ENCODE measurements around the gene TRAPPC11.
A peak's percentile ranks its signal among the peaks of the same experiment; 100 is the strongest.
"Not testable (repeated sequence)": the region's sequence is repeated elsewhere in the genome, so short reads cannot be mapped to it uniquely, and the experiment has no call there.

The TRAPPC11 gene

GRCh38 chr4:183659029-183659871 is at the start of gene TRAPPC11, which contains the start of gene RWDD4:
Gene TRAPPC11, plus strand, starts transcription at chr4:183659293. Its CDS starts 4,575 bp downstream, at chr4:183663868.
Gene RWDD4, minus strand, starts transcription at chr4:183659185. Its CDS starts 233 bp downstream, at chr4:183658952.
- DNase-seq = peak; percentile 96

DNA sequence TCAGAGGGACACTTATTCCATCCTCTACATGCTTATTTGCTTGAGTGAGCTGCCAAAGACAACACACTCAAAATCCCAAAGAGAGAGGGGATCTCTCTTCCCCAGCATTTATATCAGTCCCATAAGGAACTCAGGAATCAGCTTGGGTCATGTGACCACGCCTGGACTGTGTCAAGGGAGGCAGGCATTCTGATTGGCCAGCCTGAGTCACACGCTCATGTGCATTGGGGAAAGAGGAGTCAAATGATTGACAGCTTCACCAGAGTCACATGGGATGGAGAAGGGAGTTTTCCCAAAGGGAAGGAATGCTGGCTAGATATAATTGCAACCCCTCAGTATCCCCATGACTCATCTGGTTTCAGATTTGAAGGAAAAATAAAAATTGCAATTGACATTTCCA is 49.1 kb upstream of the TRAPPC11 start:
- DNase-seq = no peak

GRCh38 chr4:183610613-183611012 is 48.5 kb upstream of the TRAPPC11 start:
- DNase-seq = no peak

DNA sequence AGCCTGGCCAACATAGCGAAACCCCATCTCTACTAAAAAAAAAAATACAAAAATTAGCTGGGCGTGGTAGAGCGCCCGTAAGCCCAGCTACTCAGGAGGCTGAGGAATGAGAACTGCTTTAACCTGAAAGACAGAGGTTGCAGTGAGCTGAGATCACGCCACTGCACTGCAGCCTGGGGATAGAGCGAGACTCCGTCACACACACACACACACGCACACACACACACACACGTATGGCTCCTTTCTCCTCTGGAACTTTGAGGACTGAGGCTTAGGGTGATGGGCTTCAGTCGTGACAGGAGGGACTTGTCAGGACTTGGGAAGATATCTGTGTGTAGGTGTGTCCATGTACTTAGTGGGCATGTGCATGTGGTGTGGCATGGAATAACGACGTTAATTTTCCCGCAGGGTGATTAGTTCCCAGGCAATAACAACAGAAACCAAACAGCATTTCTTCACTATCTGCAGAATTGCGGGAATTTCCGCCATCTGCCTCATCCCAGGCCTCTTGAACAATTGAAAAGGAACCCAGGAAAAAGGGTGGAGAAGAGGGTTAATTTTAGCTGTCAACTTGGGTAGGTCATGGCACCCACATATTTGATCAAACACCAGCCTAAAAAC is 47.8 kb upstream of the TRAPPC11 start:
- no peak for DNase-seq

GRCh38 chr4:183612329-183613250 is 46.5 kb upstream of the TRAPPC11 start:
- no peak for DNase-seq

- DNase-seq = no peak
These were observed 42.0 kb upstream of the TRAPPC11 start for GRCh38 chr4:183617075-183617474.

DNA sequence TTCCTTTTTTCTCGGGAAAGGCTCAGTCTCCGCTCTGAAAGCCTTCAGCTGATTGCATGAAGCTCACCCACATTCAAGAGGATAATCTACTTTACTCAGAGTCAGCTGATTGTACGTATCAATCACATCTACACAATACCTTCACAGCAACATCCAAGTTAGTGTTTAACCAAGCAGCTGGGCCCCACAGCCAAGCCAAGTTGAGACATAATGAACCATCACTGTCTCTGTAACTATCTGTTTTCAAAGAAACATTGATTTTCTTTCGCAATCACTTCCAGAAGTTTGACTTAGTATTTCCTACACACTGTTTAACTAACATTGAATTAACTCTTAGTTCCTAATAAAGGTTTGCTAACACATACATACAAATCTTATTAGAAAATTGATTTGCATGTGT is 40.4 kb upstream of the TRAPPC11 start:
- no peak for DNase-seq

DNA sequence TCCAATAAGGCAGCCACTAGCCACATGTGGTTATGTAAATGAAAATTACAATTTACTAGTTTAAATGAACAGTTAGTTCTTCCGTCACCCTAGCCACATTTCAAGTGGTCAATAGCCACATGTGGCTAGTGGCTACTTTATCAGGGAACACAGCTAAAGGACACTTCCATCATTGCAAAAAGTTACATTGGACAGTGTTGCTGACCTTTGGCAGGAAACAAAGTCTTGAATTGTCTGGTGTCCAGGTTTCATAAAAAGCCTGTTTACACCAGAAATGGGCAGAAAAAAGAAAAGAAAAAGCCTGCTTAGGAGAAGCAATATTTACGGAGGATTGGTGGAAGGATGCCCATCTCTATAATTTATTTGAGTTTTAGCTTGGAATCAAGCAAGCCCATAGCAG is 38.7 kb upstream of the TRAPPC11 start:
- DNase-seq = no peak

DNA sequence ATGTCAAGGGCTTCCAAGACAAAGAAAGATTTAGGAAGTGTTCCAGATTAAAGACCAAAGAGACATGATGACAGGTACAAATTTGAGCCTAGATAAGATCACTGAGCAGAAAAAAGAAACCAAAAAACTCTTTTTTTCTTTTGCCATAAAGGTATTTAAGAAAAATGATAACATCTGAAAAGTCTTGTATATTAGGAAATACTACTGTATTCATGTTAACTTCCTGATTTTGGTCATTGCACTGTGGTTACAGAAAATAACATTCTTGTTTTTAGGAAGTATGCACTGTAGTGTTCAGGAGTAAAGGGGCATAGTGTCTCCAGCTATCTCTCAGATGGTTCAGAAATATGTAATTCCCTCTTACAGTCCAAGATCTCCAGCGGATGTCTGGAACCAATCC is 37.2 kb upstream of the TRAPPC11 start:
- no peak for DNase-seq

GRCh38 chr4:183624548-183624947 is 34.5 kb upstream of the TRAPPC11 start:
- no peak for DNase-seq

GRCh38 chr4:183626168-183626567 is 32.9 kb upstream of the TRAPPC11 start:
- no peak for DNase-seq

GRCh38 chr4:183627286-183627685 is 31.8 kb upstream of the TRAPPC11 start:
- DNase-seq = not testable (repeated sequence)

DNA sequence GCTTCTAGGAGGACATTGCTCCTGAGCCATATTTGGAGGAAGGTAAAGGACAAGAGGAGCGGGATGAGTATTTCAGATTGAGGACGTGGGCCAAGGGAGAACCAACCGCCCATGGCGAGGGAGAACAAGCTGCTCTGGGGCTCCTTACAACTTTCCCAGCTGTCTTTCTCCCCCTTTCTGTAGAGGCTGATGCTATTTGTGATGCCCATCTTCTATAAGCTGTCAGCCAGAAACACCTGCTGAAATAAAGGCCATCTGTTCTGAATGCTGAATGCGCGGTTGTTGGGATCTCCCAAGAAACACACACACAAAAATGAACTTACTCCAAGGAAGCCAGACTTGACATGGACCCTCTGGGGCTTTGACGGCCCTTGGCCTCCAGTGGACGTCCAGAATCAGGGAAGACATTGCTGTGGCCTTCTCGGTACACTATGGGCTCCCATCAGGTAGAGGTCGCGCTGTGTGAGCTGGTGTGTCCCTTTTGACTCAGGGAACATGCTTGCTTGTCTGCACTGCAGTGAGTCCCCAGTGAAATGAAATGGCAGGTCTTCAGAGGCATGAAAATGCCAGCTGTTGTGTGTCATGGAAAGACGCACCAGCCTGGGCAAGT is 31.0 kb upstream of the TRAPPC11 start:
- DNase-seq = no peak

- no peak for DNase-seq
These were observed 27.4 kb upstream of the TRAPPC11 start for GRCh38 chr4:183631577-183632198.

DNA sequence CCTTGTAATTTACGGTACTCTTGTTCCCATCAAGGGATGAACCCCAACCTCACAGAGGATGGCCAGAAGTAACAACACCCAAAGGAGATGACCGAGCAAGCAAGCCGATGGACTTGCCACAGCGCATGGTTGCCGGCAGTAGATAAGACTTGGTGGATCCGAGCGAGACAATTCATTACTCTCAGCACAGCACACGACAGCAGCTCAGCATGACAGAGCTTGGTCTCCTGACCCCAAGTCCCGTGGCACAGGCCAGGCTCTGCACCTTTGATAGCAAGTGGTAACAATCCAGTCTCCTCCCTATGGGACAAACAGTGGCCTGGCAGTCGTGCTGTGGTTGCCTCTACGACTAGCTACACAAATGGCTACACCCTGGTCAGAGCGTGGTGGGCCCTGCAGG is 26.4 kb upstream of the TRAPPC11 start:
- no peak for DNase-seq

DNA sequence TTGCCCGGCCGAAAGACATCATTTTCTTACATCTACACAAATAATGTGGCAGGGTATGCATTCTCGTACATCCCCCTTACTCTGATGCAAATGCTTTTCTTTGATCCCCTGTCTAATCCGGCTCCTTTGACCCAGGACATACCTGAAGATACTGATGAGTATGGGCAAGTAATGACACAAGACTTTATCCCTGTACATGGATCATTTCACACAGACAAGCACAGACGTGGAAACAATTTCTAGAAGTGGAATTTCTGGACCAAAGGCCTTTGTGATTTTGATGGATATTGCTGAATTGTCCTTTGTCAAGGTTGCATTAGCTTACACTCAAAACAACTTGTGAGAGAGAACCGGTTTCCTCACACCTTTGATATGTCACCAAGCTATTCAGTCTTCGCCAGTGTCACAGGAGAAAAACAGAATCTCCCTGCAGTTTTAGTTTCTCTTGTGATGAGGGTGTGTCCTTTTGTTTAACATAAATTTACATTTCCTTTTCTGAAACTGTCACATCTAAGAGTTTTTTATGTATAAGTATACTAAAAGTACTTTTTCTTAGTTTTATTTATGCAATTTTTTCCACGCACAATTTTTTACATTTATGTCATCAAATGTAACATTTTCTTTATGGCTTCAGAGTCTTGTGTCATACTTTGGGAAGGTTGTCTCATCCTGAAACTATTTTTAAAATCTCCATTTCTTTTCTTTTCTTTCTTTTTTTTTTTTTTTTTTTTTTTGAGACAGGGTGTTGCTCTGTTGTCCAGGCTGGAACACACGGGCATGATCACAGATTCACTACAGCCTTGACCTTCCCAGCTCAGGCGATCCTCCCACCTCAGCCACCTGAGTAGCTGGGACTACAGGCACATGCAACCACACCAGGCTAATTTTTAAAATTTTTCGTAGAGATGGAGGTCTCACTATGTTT is 25.4 kb upstream of the TRAPPC11 start:
- DNase-seq = no peak

DNA sequence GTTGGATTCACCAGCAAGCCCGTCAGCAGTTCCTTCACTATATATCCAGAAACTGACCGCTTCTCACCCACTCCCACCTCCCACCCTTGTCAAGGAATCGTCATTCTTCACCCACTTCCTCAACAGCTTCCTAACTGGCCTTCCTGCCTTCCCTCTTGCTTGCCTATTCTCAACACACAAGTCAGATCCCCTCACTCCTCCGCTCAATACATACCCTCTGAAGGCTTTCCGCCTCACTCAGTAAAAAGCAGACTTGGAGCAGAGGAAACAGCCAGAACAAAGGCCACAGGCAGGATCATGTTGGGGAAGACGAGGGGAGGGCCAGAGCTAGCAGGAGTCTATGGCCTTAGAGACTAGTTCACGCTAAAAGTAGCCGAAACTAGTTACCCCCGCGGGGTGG is 23.8 kb upstream of the TRAPPC11 start:
- no peak for DNase-seq

- no peak for DNase-seq
These were observed 23.4 kb upstream of the TRAPPC11 start for GRCh38 chr4:183635741-183636140.

GRCh38 chr4:183636503-183636902 is 22.6 kb upstream of the TRAPPC11 start:
- no peak for DNase-seq

- no peak for DNase-seq
These were observed 22.2 kb upstream of the TRAPPC11 start for GRCh38 chr4:183636923-183637322.

GRCh38 chr4:183637461-183637860 is 21.6 kb upstream of the TRAPPC11 start:
- DNase-seq = no peak

All from CD4-positive, alpha-beta T cell treated with Interferon gamma for 1 hour (primary cell).